Activated CD8-positive, alpha-beta memory T cell treated with anti-CD3 and anti-CD28 coated beads for 24 hours (primary cell): ENCODE results near the gene PLEKHJ1.

Experiments
- DNase-seq: peaks from one replicate; pipeline ENCODE4 v3.0.0-alpha.2; 2020

The PLEKHJ1 gene

GRCh38 chr19:2195361-2195760 lies 40.8 kb downstream of the PLEKHJ1 start:
- no peak for DNase-seq

GRCh38 chr19:2194513-2195078 lies 41.5 kb downstream of the PLEKHJ1 start:
- no peak for DNase-seq

DNA sequence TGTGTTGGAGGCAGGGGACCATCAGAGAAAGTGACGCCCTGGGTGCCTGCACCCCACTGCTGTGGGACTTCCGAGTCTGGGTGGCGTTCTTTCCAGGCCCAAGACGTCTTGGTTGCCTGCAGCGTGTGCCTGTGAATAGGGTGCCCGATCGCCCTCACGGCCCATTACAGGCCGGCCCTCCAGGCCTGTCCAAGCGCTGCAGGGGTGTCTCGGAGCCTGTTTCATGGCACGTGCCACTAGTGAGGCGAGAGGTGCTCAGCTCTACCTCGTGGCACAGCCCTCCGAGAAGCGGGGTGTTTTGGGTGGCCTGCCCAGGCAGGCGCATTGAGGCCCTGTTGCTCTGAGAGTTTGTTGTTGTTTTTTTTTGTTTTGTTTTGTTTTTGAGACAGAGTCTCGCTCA lies 42.3 kb downstream of the PLEKHJ1 start:
- DNase-seq = no peak

DNA sequence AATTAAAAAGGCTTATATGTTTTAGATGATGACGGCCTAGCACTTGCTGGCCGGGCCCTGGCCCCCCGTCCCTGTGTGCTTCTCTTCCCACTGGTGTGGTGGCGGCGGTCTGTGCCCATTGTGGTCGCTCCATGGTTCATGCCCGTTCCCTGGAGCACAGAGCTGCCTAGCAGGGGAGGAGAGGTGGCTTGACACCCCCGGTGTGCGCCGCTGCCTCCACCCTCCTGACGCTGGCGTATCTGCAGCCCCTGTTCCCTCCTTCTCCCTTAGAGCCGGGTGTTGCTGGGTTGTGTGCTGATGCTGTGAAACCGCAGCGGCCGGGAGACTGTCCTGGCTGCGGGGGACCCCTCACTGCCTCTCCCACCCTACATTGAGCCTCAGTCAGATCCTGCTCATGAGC lies 43.3 kb downstream of the PLEKHJ1 start:
- no peak for DNase-seq

DNA sequence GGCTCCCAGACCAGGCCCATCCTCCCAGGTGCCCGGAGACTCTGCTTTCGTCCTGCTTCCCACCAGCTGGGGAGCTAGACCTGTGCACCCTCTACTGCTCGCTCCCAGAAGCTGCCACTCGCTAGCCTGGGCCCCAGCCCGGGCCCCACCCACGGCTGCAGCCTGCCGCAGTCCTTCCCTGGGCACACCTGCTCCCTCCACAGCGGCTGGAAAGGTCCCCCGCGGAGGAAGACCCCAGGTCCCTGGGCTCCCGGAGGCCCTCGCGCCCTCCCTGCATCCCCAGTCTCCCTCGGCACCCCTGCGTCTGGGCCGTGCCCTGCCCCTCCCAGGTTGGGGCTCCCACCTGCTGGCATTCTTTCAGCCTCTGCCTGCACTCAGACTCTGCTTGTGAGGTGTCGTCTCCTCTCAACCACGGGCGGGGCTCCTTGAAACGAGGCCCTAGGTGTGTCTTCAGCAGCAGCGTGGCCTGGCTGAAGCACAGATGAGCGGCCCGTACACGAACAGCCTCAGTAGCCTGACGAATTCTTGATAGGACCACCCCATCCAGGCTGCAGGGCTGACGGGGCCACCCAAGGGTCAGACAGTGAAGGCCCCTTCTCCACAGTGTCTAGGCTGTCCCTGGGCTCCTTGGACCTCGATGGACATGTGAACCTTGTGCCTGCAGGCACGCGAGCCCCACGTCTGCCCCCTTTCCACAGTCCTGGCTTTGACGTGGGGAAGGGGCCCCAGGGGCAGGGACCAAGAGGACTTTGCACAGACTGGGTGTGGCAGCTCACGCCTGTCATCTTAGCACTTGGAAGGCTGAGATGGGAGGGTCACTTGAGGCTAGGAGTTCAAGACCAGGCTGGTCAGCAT lies 44.4 kb downstream of the PLEKHJ1 start:
- no peak for DNase-seq

GRCh38 chr19:2190848-2191455 lies 45.2 kb downstream of the PLEKHJ1 start:
- DNase-seq = no peak

DNA sequence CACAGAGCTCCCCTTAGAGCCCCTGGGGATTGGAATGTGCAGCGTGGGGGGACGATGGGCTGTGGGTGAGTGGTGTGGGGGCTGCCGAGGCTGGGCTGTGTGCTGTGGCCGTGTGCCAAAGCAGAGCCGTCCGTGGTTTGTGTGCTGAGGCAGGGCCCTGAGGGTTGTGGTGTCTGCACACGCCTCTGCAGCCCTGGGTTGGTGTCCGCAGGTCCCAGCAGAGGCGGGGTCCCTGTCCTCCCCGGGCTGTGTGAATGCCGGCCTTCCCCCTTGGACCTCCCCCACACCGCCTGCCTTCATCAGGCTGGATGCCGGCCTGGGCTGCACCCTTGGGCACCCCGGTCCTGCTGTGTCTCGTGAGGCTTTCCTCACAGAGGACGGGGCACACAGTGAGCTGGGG lies 46.2 kb downstream of the PLEKHJ1 start:
- no peak for DNase-seq

GRCh38 chr19:2188708-2189385 lies 47.3 kb downstream of the PLEKHJ1 start:
- no peak for DNase-seq

DNA sequence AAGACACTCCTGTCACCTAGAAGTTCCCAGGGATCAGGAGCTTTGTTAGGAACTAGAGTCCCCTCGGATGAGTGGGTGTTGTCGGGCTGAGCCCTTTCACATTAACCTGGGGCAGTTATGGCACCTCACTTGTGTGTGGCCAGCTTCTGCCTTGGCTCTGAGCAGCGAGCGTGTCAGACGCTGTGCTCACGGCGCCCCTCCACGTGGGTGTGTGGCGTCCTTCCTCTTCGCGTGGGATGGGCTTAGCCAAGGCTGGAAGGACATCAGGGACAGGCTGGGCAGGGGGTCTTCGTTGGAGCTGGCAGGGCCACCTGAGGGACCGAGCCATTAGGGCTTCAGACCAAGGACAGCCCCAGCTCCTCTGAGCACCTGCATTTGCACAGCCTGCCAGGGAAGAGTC lies 49.0 kb downstream of the PLEKHJ1 start:
- no peak for DNase-seq

DNA sequence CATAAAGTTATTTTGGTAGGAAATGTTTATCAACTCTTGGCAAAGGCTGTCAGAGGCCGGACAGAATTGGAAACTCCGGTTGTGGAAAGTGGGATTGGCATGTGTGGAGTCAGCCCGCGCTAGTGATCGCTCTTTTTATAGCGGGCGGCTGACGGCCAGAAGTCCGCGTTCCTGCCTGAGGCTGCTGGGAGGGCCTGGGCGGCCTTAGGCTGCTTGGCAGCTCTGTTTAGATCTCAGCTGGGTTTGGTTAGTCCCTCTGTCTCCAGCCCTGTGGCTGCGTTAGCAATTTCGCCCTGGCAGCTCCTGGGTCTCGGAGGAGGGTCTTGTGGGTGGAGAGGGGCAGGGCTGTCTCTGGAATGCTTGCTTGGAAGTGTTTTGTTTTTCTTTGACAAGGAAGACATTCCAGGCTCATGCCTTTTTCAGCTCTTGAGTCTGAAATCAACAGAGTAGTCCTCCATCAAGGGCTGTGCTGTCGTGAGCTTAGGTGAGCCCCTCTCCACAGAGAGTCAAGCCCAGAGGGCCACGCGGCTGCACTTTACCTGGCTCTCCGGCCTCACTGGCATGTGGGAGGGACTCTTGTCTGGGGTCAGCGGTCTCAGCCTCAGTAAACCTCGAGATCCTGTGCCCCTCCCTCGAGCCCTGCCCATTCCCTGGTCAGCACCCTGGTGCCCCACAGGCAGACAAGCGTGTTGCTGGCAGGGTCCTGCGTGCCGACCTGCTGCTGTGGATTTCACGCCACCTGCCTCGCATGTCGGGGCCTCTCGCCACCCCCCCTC lies 49.9 kb downstream of the PLEKHJ1 start:
- DNase-seq = no peak

- DNase-seq = no peak
These were observed 50.4 kb downstream of the PLEKHJ1 start for GRCh38 chr19:2185734-2186070.

GRCh38 chr19:2184422-2184975 lies 51.6 kb downstream of the PLEKHJ1 start:
- no peak for DNase-seq
